CD14-positive monocyte (primary cell): ENCODE data around the gene MAD1L1. TPM values are rescaled to one million over a fixed set of nuclear protein-coding genes. Genes with fewer than 3 reads are reported as not detected.
A peak's percentile ranks its signal among the peaks of the same experiment; 100 is the strongest.

Experiments used
- DNase-seq, 3 donors: peaks; one replicate each; pipeline ENCODE4 v3.0.0-alpha.2; 2011 to 2022
- H2AFZ ChIP-seq: 2 replicates; pipeline ENCODE4 v1.6.0; 2012; ENCODE audit warnings: mild to moderate bottlenecking, low read depth, low read length, inconsistent platforms; ENCODE audit not compliant: insufficient read depth, poor library complexity, severe bottlenecking
- H3K27ac ChIP-seq, 2 donors: 1 replicate in 1 of 2; 2 replicates in 1 of 2; pipeline ENCODE4 v1.5.1; 2012 to 2013; ENCODE audit warnings: low read length in 2 of 2, control low read depth in 1 of 2, inconsistent platforms in 1 of 2, low read depth in 1 of 2, mild to moderate bottlenecking in 1 of 2
- H3K27me3 ChIP-seq, 2 donors: one replicate each; pipeline versions ENCODE4 v1.6.0 to v1.6.1; 2011 to 2013; ENCODE audit warnings: low read length in 2 of 2; ENCODE audit not compliant: control insufficient read depth in 2 of 2, insufficient read depth in 2 of 2
- H3K36me3 ChIP-seq, 2 donors: replicated peaks in 1 of 2; 1 replicate in 1 of 2; 2 replicates in 1 of 2; pipeline versions ENCODE4 v1.5.1 to v1.6.1; 2012 to 2013; ENCODE audit warnings: low read length in 2 of 2, control low read depth in 1 of 2, inconsistent platforms in 1 of 2, mild to moderate bottlenecking in 1 of 2; ENCODE audit not compliant: insufficient read depth in 2 of 2, control insufficient read depth in 1 of 2
- H3K4me1 ChIP-seq, 2 donors: 1 replicate in 1 of 2; 2 replicates in 1 of 2; pipeline versions ENCODE4 v1.5.1 to v1.6.1; 2012 to 2013; ENCODE audit warnings: low read length in 2 of 2, control low read depth in 1 of 2, inconsistent platforms in 1 of 2, mild to moderate bottlenecking in 1 of 2, moderate library complexity in 1 of 2; ENCODE audit not compliant: insufficient read depth in 2 of 2, control insufficient read depth in 1 of 2
- H3K4me2 ChIP-seq: replicated peaks from 2 replicates; pipeline ENCODE3; 2012; ENCODE audit warnings: low read length, moderate library complexity, mild to moderate bottlenecking; ENCODE audit not compliant: poor library complexity, severe bottlenecking; ENCODE audit errors: extremely low read depth
- H3K4me3 ChIP-seq, 3 experiments: fragments of 200-600 bp in 1 of 3; sonication (generic) in 1 of 3; replicated peaks in 1 of 3; 1 replicate in 2 of 3; 2 replicates in 1 of 3; pipeline ENCODE4 v1.5.1; 2011 to 2013; ENCODE audit warnings: low read length in 3 of 3, mild to moderate bottlenecking in 3 of 3, control low read depth in 2 of 3, low read depth in 2 of 3, inconsistent platforms in 1 of 3, moderate library complexity in 1 of 3
- H3K79me2 ChIP-seq: 2 replicates; pipeline ENCODE4 v1.6.0; 2012; ENCODE audit warnings: mild to moderate bottlenecking, control low read depth, inconsistent platforms, low read length, moderate library complexity; ENCODE audit not compliant: insufficient read depth
- H3K9ac ChIP-seq: 2 replicates; pipeline ENCODE4 v1.6.0; 2017; ENCODE audit warnings: low read length, mild to moderate bottlenecking; ENCODE audit not compliant: insufficient read depth, poor library complexity, severe bottlenecking
- H3K9me3 ChIP-seq, 2 donors: replicated peaks in 1 of 2; 1 replicate in 1 of 2; 2 replicates in 1 of 2; pipeline versions ENCODE4 v1.5.1 to v1.6.1; 2012 to 2013; ENCODE audit warnings: low read length in 2 of 2, control low read depth in 1 of 2; ENCODE audit not compliant: control insufficient read depth in 1 of 2, insufficient read depth in 1 of 2
- H4K20me1 ChIP-seq: 2 replicates; pipeline ENCODE4 v1.6.0; 2012; ENCODE audit warnings: mild to moderate bottlenecking, low read length, control low read depth, moderate library complexity; ENCODE audit not compliant: insufficient read depth
- H3K27ac Mint-ChIP-seq, 7 donors: one replicate each; pipeline ENCODE4 v1.8.0; 2020; ENCODE audit warnings: mild to moderate bottlenecking in 7 of 7, mixed read lengths in 7 of 7, moderate library complexity in 6 of 7, inconsistent platforms in 2 of 7
- H3K27me3 Mint-ChIP-seq, 3 donors: one replicate each; pipeline ENCODE4 v1.8.0; 2021 to 2022; ENCODE audit warnings: low read depth in 3 of 3, mild to moderate bottlenecking in 3 of 3, mixed read lengths in 3 of 3, moderate library complexity in 3 of 3, inconsistent platforms in 1 of 3
- H3K36me3 Mint-ChIP-seq, 2 donors: one replicate each; pipeline ENCODE4 v1.8.0; 2020; ENCODE audit warnings: mixed read lengths in 2 of 2, inconsistent platforms in 1 of 2, mild to moderate bottlenecking in 1 of 2
- H3K4me1 Mint-ChIP-seq: one replicate; pipeline ENCODE4 v1.8.0; 2020; ENCODE audit warnings: mild to moderate bottlenecking, mixed read lengths
- H3K4me3 Mint-ChIP-seq, 2 donors: one replicate each; pipeline ENCODE4 v1.8.0; 2020; ENCODE audit warnings: mild to moderate bottlenecking in 2 of 2, mixed read lengths in 2 of 2, moderate library complexity in 1 of 2
- H3K9me3 Mint-ChIP-seq, 7 donors: one replicate each; pipeline ENCODE4 v1.8.0; 2020 to 2022; ENCODE audit warnings: mixed read lengths in 7 of 7, mild to moderate bottlenecking in 6 of 7, moderate library complexity in 6 of 7, inconsistent platforms in 2 of 7
- WGBS: methylation state at CpG from one replicate; pipeline ENCODE4 v1.1.5; 2013; ENCODE audit warnings: missing lambda C conversion rate; ENCODE audit not compliant: insufficient coverage; 5-methylcytosine and 5-hydroxymethylcytosine counted together
- intact Hi-C, 2 donors: fragments of 100-400 bp; cut with micrococcal nuclease; formaldehyde crosslinking; loops; one replicate each; pipeline versions ENCODE4 v1.15.0 to v1.15.1; 2023
- polyA plus RNA-seq, 3 donors: library from polyadenylated mRNA; depleted of rRNA in 1 of 3; unstranded in 2 of 3; stranded (reverse) in 1 of 3; fragments of 300-500 nt in 2 of 3; fragments of >200 nt in 1 of 3; fragmentation: Illumina TruSeq in 2 of 3; gene quantifications; 1 replicate in 2 of 3; 2 replicates in 1 of 3; pipeline ENCODE4 v1.2.3, GENCODE V29; 2012 to 2021
- TF ChIP-seq, protein P1 (sequence below): fragments of 200-600 bp; IDR thresholded peaks from one replicate; pipeline ENCODE4 v1.8.0; 2022; ENCODE audit warnings: antibody characterized with exemption, mild to moderate bottlenecking

MAD1L1 gene
- polyA plus RNA-seq, 3 donors, result 22.0 to 39.4 (median 33.2) TPM

DNA sequence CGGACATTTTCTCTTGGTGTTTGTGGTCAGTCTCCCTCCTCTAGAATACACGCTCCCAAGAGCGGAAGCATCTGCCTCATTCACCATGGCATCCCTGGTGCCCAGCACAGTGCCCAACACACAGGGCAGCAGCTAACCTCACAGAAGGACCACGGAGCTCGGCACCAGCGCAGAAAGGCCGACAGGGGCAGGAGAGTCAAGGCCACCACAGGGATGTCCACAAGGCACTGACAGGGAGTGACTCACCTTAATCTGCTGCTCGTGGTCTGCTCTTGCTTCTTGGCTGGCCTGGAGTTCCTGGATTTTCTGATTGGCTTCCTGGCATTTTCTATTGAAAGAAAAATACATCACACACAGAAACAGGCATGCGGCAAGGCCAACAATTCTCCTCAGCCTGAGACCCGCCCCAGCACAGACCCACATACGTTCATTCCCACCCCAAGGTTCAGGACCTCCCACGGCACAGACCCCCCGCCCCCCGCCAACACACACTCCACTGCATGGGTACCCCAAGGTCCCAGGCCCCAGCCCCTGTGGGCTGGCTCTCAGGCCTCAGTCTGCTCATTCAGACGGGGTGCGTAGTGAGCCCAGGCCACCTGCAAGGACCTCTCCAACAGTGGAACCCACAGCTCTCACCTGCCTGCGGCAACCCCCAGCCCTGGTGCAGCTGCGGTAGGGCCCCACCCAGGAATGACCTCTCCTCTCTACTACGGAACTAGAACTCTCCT is 14.9 kb downstream of the MAD1L1 start:
- peaks cover 0 to 2% (median 0%) of the 10 kb centered on the region in 7 donors for H3K9me3 Mint-ChIP-seq
- H3K36me3 Mint-ChIP-seq, result peaks cover 90 to 98% of the 10 kb centered on the region in 2 donors
- H3K4me1 Mint-ChIP-seq, result no peaks in the 10 kb centered on the region

DNA sequence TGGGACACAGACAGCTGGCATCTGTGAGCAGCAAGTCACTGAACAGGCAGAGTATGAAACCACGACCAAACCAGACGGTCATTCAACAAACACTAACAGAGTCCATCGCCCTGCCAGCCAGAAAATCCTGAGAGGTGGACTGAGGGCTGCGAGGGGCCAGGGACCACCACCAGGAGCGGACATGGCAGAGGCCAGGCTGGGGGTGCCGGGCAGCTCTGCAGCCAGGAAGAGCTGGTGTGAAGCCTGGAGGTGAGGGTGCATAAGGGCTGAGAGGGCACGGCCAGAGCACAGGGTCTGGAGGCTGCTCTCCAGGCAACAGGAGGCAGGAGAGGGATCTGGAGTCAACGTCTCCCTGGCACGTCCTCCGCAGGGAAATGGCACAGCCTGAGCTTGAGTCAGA is 15.5 kb downstream of the MAD1L1 start:
- no peak overlapping the region for H2AFZ ChIP-seq
- TF ChIP-seq, protein P1, sequence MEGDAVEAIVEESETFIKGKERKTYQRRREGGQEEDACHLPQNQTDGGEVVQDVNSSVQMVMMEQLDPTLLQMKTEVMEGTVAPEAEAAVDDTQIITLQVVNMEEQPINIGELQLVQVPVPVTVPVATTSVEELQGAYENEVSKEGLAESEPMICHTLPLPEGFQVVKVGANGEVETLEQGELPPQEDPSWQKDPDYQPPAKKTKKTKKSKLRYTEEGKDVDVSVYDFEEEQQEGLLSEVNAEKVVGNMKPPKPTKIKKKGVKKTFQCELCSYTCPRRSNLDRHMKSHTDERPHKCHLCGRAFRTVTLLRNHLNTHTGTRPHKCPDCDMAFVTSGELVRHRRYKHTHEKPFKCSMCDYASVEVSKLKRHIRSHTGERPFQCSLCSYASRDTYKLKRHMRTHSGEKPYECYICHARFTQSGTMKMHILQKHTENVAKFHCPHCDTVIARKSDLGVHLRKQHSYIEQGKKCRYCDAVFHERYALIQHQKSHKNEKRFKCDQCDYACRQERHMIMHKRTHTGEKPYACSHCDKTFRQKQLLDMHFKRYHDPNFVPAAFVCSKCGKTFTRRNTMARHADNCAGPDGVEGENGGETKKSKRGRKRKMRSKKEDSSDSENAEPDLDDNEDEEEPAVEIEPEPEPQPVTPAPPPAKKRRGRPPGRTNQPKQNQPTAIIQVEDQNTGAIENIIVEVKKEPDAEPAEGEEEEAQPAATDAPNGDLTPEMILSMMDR, result no peak
- peaks cover 0 to 7% (median 2%) of the 10 kb centered on the region in 7 donors for H3K9me3 Mint-ChIP-seq
- no peaks in the 10 kb centered on the region for H3K4me1 Mint-ChIP-seq
- H3K27me3 Mint-ChIP-seq, result peaks cover 0 to 3% (median 0%) of the 10 kb centered on the region in 3 donors
- H3K4me3 Mint-ChIP-seq, result no peak overlapping the region
- H3K9ac ChIP-seq, result no peak overlapping the region
- H3K9me3 ChIP-seq, result no peaks in the 10 kb centered on the region
- H3K27ac Mint-ChIP-seq, result no peak overlapping the region
- H3K4me3 ChIP-seq, result no peak overlapping the region
- H3K4me1 ChIP-seq, result no peaks in the 10 kb centered on the region
- peaks cover 9% of the 10 kb centered on the region for H4K20me1 ChIP-seq
- no peak overlapping the region for H3K4me2 ChIP-seq
- no peaks in the 10 kb centered on the region for H3K27me3 ChIP-seq
- WGBS, result 99% methylated on average over 10 of the region's 10 CpGs
- H3K36me3 ChIP-seq, result peaks cover 86 to 100% of the 10 kb centered on the region in 2 donors
- H3K36me3 Mint-ChIP-seq, result peaks cover 90 to 98% of the 10 kb centered on the region in 2 donors
- no peak for DNase-seq
- H3K27ac ChIP-seq, result no peak overlapping the region
- intact Hi-C loops, result no loop called here
- H3K79me2 ChIP-seq, result no peaks in the 10 kb centered on the region

More for the DNA sequence above, 14.9 kb downstream of the MAD1L1 start:
- Histone ChIP-seq H3K9me3 (no peaks in the 10 kb centered on the region), H4K20me1 (peaks cover 9% of the 10 kb centered on the region), H3K27me3 (no peaks in the 10 kb centered on the region), H3K79me2 (no peaks in the 10 kb centered on the region), H3K27ac (no peak overlapping the region), H2AFZ (no peak overlapping the region), H3K9ac (no peak overlapping the region), H3K36me3 (peaks cover 86 to 100% of the 10 kb centered on the region in 2 donors), H3K4me2 (no peak overlapping the region), H3K4me3 (no peak overlapping the region), H3K4me1 (no peaks in the 10 kb centered on the region)
- intact Hi-C loops, result no loop called here
- TF ChIP-seq, protein P1, result no peak
- Mint-ChIP-seq H3K27me3 (peaks cover 0 to 3% (median 0%) of the 10 kb centered on the region in 3 donors), H3K27ac (peak overlapping the region in 1 of 7 donors; percentile 50), H3K4me3 (no peak overlapping the region)
- 96% methylated on average over 17 of the region's 19 CpGs for WGBS
- no peak for DNase-seq
